H1 (cell line): Measurements from ENCODE around the gene RFX5. TPM values are rescaled to one million over a fixed set of nuclear protein-coding genes. Genes with fewer than 3 reads are reported as not detected.

ENCODE experiments used
- CTCF ChIA-PET: fragments of 300-600 bp; sonication (Branson Sonifier 250); formaldehyde crosslinking; loops from one replicate; lab custom pipeline; 2021; ENCODE audit not compliant: partially characterized antibody; lab: Charles Lee
- POLR2A ChIA-PET: fragments of 300-600 bp; sonication (Branson Sonifier 250); formaldehyde crosslinking; loops from one replicate; lab custom pipeline; 2021; ENCODE audit warnings: inconsistent platforms; ENCODE audit not compliant: partially characterized antibody; lab: Charles Lee
- DNase-seq, 2 experiments: peaks; one replicate each; pipeline versions ENCODE4 v3.0.0 to v3.0.0-alpha.2; 2010 to 2022; ENCODE audit warnings: low spot score in 2 of 2, low read depth in 1 of 2, mixed read lengths in 1 of 2
- FAIRE-seq: peaks from 2 replicates; lab custom pipeline; 2011; peaks lifted over from hg19 to GRCh38; lab: Jason Lieb, UNC
- H2AFZ ChIP-seq: 2 replicates; pipeline ENCODE4 v1.8.1; 2012; ENCODE audit warnings: low read length, inconsistent platforms
- H2AK5ac ChIP-seq: 2 replicates; pipeline ENCODE4 v1.6.1; 2013; ENCODE audit warnings: low read depth, low read length
- H2BK120ac ChIP-seq: replicated peaks from 2 replicates; pipeline ENCODE3; 2013; ENCODE audit warnings: low read depth, low read length, inconsistent platforms
- H2BK12ac ChIP-seq: 2 replicates; pipeline ENCODE4 v1.6.1; 2013; ENCODE audit warnings: low read depth, low read length
- H2BK15ac ChIP-seq: 2 replicates; pipeline ENCODE4 v1.6.1; 2013; ENCODE audit warnings: low read length
- H2BK20ac ChIP-seq: 2 replicates; pipeline ENCODE4 v1.6.1; 2013; ENCODE audit warnings: low read length
- H2BK5ac ChIP-seq: 2 replicates; pipeline ENCODE4 v1.6.1; 2013; ENCODE audit warnings: low read depth, low read length
- H3K14ac ChIP-seq: 2 replicates; pipeline ENCODE4 v1.6.1; 2013; ENCODE audit warnings: inconsistent platforms; ENCODE audit not compliant: insufficient read length
- H3K18ac ChIP-seq: 2 replicates; pipeline ENCODE4 v1.6.1; 2013; ENCODE audit warnings: low read length; ENCODE audit errors: extremely low read depth
- H3K23ac ChIP-seq: 2 replicates; pipeline ENCODE4 v1.6.1; 2013; ENCODE audit warnings: inconsistent platforms; ENCODE audit not compliant: insufficient read length
- H3K23me2 ChIP-seq: 2 replicates; pipeline ENCODE4 v1.6.1; 2013; ENCODE audit warnings: low read depth, low read length
- H3K27ac ChIP-seq: 2 replicates; pipeline ENCODE4 v1.6.1; 2011; ENCODE audit warnings: low read depth, low read length, inconsistent platforms
- H3K27me3 ChIP-seq, 4 experiments: replicated peaks in 1 of 4; 1 replicate in 1 of 4; 2 replicates in 3 of 4; pipeline versions ENCODE4 v1.6.1 to v1.8.1; 2011 to 2013; ENCODE audit warnings: low read length in 3 of 4, mild to moderate bottlenecking in 3 of 4, inconsistent platforms in 2 of 4, mixed read lengths in 2 of 4, moderate library complexity in 1 of 4; ENCODE audit not compliant: control insufficient read depth in 3 of 4, insufficient read depth in 3 of 4; ENCODE audit errors: extremely low read depth in 1 of 4
- H3K36me3 ChIP-seq, 4 experiments: 2 replicates each; pipeline versions ENCODE4 v1.6.1 to v1.8.1; 2011 to 2013; ENCODE audit warnings: mild to moderate bottlenecking in 4 of 4, low read length in 3 of 4, moderate library complexity in 2 of 4, control low read depth in 1 of 4, inconsistent platforms in 1 of 4; ENCODE audit not compliant: insufficient read depth in 4 of 4, control insufficient read depth in 2 of 4
- H3K4ac ChIP-seq: replicated peaks from 2 replicates; pipeline ENCODE3; 2013; ENCODE audit warnings: low read length, low read depth, mixed read lengths, inconsistent platforms; ENCODE audit not compliant: insufficient read length
- H3K4me1 ChIP-seq, 4 experiments: replicated peaks in 1 of 4; 1 replicate in 1 of 4; 2 replicates in 3 of 4; pipeline versions ENCODE4 v1.6.1 to v1.8.1; 2011 to 2013; ENCODE audit warnings: low read length in 3 of 4, inconsistent platforms in 2 of 4, mixed read lengths in 1 of 4; ENCODE audit not compliant: insufficient read depth in 4 of 4, control insufficient read depth in 3 of 4
- H3K4me2 ChIP-seq, 2 experiments: 2 replicates each; pipeline versions ENCODE4 v1.6.1 to v1.8.1; 2011 to 2013; ENCODE audit warnings: low read depth in 2 of 2, low read length in 2 of 2, control low read depth in 1 of 2, inconsistent platforms in 1 of 2, mild to moderate bottlenecking in 1 of 2; ENCODE audit not compliant: insufficient read depth in 1 of 2
- H3K4me3 ChIP-seq, 4 experiments: fragments of 200-600, 300-600 bp in 1 of 4; sonication (generic), shearing (Covaris generic), sonication (Bioruptor Twin) in 1 of 4; 2 replicates each; pipeline versions ENCODE4 v1.5.1 to v1.8.1; 2011 to 2016; ENCODE audit warnings: low read length in 4 of 4, low read depth in 3 of 4, control low read depth in 2 of 4, inconsistent platforms in 2 of 4, mild to moderate bottlenecking in 2 of 4, mixed read lengths in 1 of 4, moderate library complexity in 1 of 4; ENCODE audit not compliant: insufficient read depth in 2 of 4; ENCODE audit errors: extremely low read depth in 1 of 4
- H3K56ac ChIP-seq: replicated peaks from 2 replicates; pipeline ENCODE3; 2013; ENCODE audit warnings: low read depth, mild to moderate bottlenecking, mixed read lengths, low read length, inconsistent platforms; ENCODE audit not compliant: insufficient read length
- H3K79me1 ChIP-seq: 2 replicates; pipeline ENCODE4 v1.6.1; 2013; ENCODE audit warnings: low read depth, low read length, control low read depth
- H3K79me2 ChIP-seq, 2 experiments: 2 replicates each; pipeline versions ENCODE4 v1.6.1 to v1.8.1; 2012 to 2013; ENCODE audit warnings: low read length in 2 of 2, mild to moderate bottlenecking in 2 of 2, inconsistent platforms in 1 of 2; ENCODE audit not compliant: insufficient read depth in 2 of 2, control insufficient read depth in 1 of 2
- H3K9ac ChIP-seq, 4 experiments: replicated peaks in 1 of 4; 1 replicate in 1 of 4; 2 replicates in 3 of 4; pipeline versions ENCODE4 v1.6.1 to v1.8.1; 2011 to 2013; ENCODE audit warnings: low read depth in 3 of 4, low read length in 3 of 4, control low read depth in 2 of 4, mild to moderate bottlenecking in 2 of 4, moderate library complexity in 2 of 4, inconsistent platforms in 1 of 4; ENCODE audit errors: extremely low read depth in 1 of 4
- H3K9me3 ChIP-seq, 2 experiments: 2 replicates each; pipeline versions ENCODE4 v1.6.1 to v1.8.1; 2012 to 2013; ENCODE audit warnings: mild to moderate bottlenecking in 2 of 2, moderate library complexity in 2 of 2, control low read depth in 1 of 2, inconsistent platforms in 1 of 2, low read depth in 1 of 2, low read length in 1 of 2, mixed read lengths in 1 of 2; ENCODE audit not compliant: insufficient read depth in 2 of 2
- H4K20me1 ChIP-seq, 2 experiments: replicated peaks in 1 of 2; 2 replicates each; pipeline versions ENCODE3 to v1.8.1; 2011 to 2013; ENCODE audit warnings: inconsistent platforms in 2 of 2, low read length in 2 of 2, mild to moderate bottlenecking in 1 of 2; ENCODE audit not compliant: insufficient read depth in 2 of 2, control insufficient read depth in 1 of 2
- H4K5ac ChIP-seq: 2 replicates; pipeline ENCODE4 v1.6.1; 2013; ENCODE audit warnings: low read length, low read depth, mixed read lengths, inconsistent platforms; ENCODE audit not compliant: insufficient read length
- H4K8ac ChIP-seq: 2 replicates; pipeline ENCODE4 v1.8.0; 2013; ENCODE audit warnings: mild to moderate bottlenecking, moderate library complexity, low read length, inconsistent platforms; ENCODE audit not compliant: insufficient read depth; ENCODE audit errors: extremely low read depth
- H4K91ac ChIP-seq: replicated peaks from 2 replicates; pipeline ENCODE3; 2013; ENCODE audit warnings: low read length, mixed read lengths, inconsistent platforms; ENCODE audit not compliant: insufficient read length
- CHD1 ChIP-seq: IDR thresholded peaks from 2 replicates; pipeline ENCODE4 v1.6.1; 2012; ENCODE audit warnings: low read depth, low read length, improper control_type of control experiment
- EZH2 ChIP-seq: fragments of 200-600 bp; sonication (generic); IDR thresholded peaks from 2 replicates; pipeline ENCODE4 v1.7.1; 2012; ENCODE audit warnings: low read depth, mild to moderate bottlenecking, moderate library complexity, low read length, inconsistent platforms; ENCODE audit not compliant: severe bottlenecking
- GTF2F1 ChIP-seq: IDR thresholded peaks from 2 replicates; pipeline ENCODE4 v1.6.1; 2012; ENCODE audit warnings: low read depth, low read length, improper control_type of control experiment, borderline replicate concordance
- KDM4A ChIP-seq: IDR thresholded peaks from one replicate; pipeline ENCODE4 v1.7.1; 2012; ENCODE audit warnings: low read depth, mild to moderate bottlenecking, moderate library complexity, low read length, inconsistent platforms; ENCODE audit not compliant: severe bottlenecking
- KDM5A ChIP-seq: fragments of 200-600 bp; IDR thresholded peaks from 2 replicates; pipeline ENCODE4 v1.7.1; 2012; ENCODE audit warnings: mild to moderate bottlenecking, low read length, inconsistent platforms, mixed read lengths
- PHF8 ChIP-seq: fragments of 200-600 bp; sonication (generic); conservative IDR thresholded peaks from 2 replicates; pipeline ENCODE4 v1.7.1; 2012; ENCODE audit warnings: low read depth, mild to moderate bottlenecking, inconsistent platforms, low read length, moderate library complexity
- RAD21 ChIP-seq, 2 experiments: IDR thresholded peaks in 1 of 2; conservative IDR thresholded peaks in 1 of 2; 2 replicates each; pipeline ENCODE4 v1.6.1; 2011; ENCODE audit warnings: low read depth in 2 of 2, low read length in 2 of 2, improper control_type of control experiment in 1 of 2, inconsistent platforms in 1 of 2, mild to moderate bottlenecking in 1 of 2, moderate library complexity in 1 of 2
- RNF2 ChIP-seq: fragments of 200-900, 300-1000 bp; sonication (generic); IDR thresholded peaks from 2 replicates; pipeline ENCODE4 v1.7.1; 2016; ENCODE audit warnings: borderline replicate concordance, low read depth, mild to moderate bottlenecking, antibody characterized with exemption, low read length; ENCODE audit not compliant: poor library complexity, severe bottlenecking; ENCODE audit errors: missing control alignments
- SUZ12 ChIP-seq: fragments of 200-600 bp; sonication (generic); IDR thresholded peaks from 2 replicates; pipeline ENCODE4 v1.6.1; 2012; ENCODE audit warnings: mild to moderate bottlenecking, inconsistent platforms, low read length, moderate library complexity, mixed read lengths
- YY1 ChIP-seq: IDR thresholded peaks from 2 replicates; pipeline ENCODE4 v1.6.1; 2011; ENCODE audit warnings: low read depth, mild to moderate bottlenecking, low read length
- WGBS, 2 experiments: shearing (Covaris generic) in 1 of 2; methylation state at CpG; one replicate each; pipeline versions ENCODE4 v1.1.6 to v1.1.7; 2013 to 2015; ENCODE audit warnings: low lambda C conversion rate in 2 of 2, mixed read lengths in 2 of 2, inconsistent platforms in 1 of 2, low coverage in 1 of 2, missing lambda C conversion rate in 1 of 2; ENCODE audit not compliant: insufficient replicate concordance in 2 of 2, insufficient coverage in 1 of 2, insufficient read length in 1 of 2; ENCODE audit errors: extremely low coverage in 1 of 2, missing lambda C conversion rate in 1 of 2; 5-methylcytosine and 5-hydroxymethylcytosine counted together
- polyA plus RNA-seq, 7 experiments: library from polyadenylated mRNA; depleted of rRNA in 3 of 7; stranded (reverse) in 5 of 7; unstranded in 2 of 7; fragments of >200 nt in 5 of 7; fragments of 200-250 nt in 2 of 7; gene quantifications; 1 replicate in 5 of 7; 2 replicates in 1 of 7; 4 replicates in 1 of 7; pipeline versions ENCODE4 v1.2.1 to v1.2.3, GENCODE V29; 2011 to 2013; ENCODE audit warnings: missing spikeins in 2 of 7, mixed read lengths in 2 of 7
- total RNA-seq: library from RNA; stranded (reverse); fragmentation: NEBNext Ultra II Directional; extraction: Animal tissue kit (Norgen Biotek cat#: 25700); gene quantifications from 2 replicates; pipeline ENCODE4 v1.2.1, GENCODE V29; 2021

Gene RFX5
- total and polyA plus RNA-seq, 2 of the 8 experiments (the other 6 are each of a cell fraction or from before 2014, with no cell fraction given) = 27.8 to 59.7 TPM

- ChIA-PET CTCF (interaction anchor here (1.6 kb wide), 1 partner anchor 25 kb away, joined by 4 read pairs; no protein-coding TSS in a partner anchor), POLR2A (interaction anchor here (1.0 to 8.6 kb wide), 12 partner anchors 10 to 65 kb away, joined by 3 to 102 read pairs (median 9); partner anchors contain the start of genes PI4KB, PSMB4, SELENBP1 and ZNF687)
- H4K8ac ChIP-seq = peak overlapping the region; percentile 84
- peaks cover 4 to 14% (median 12%) of the 10 kb centered on the region in 4 experiments; a peak in 5 of 7 replicates for H3K4me1 ChIP-seq
- peak overlapping the region; percentile 63 for H3K56ac ChIP-seq
- WGBS, 2 experiments = 54% methylated on average over 7 of the region's 7 CpGs; no CpG with 5 or more reads in 1 of the 2 experiments
- H3K18ac ChIP-seq = peak overlapping the region; percentile 51; the same call in 1 of the 2 replicates
- FAIRE-seq (no peak), DNase-seq (no peak)
- H2AK5ac ChIP-seq = peak overlapping the region; percentile 89; the same call in 1 of the 2 replicates
- H3K27ac ChIP-seq = peak overlapping the region; percentile 99
- H3K36me3 ChIP-seq = peaks cover 19 to 36% (median 29%) of the 10 kb centered on the region in 4 experiments
- H3K9me3 ChIP-seq = no peaks in the 10 kb centered on the region
- peaks cover 5% of the 10 kb centered on the region for H3K23me2 ChIP-seq
- H3K79me1 ChIP-seq = peaks cover 6% of the 10 kb centered on the region
- no peaks in the 10 kb centered on the region for H3K27me3 ChIP-seq
- peaks cover 0 to 2% of the 10 kb centered on the region in 2 experiments for H4K20me1 ChIP-seq
- H3K4me2 ChIP-seq = peak overlapping the region; percentile 75 to 86
- H3K9ac ChIP-seq = peak overlapping the region; percentile 80 to 98 (median 94)
- H2BK5ac ChIP-seq = peak overlapping the region; percentile 100
- peaks cover 3 to 10% of the 10 kb centered on the region in 2 experiments; a peak in 3 of 4 replicates for H3K79me2 ChIP-seq
- no peak overlapping the region for H3K14ac ChIP-seq
- H3K23ac ChIP-seq = no peak overlapping the region
- peak overlapping the region; percentile 5 for H4K91ac ChIP-seq
- H2AFZ ChIP-seq = no peak overlapping the region
- H2BK20ac ChIP-seq = no peak overlapping the region
- peak overlapping the region; percentile 18 for H2BK120ac ChIP-seq
- H4K5ac ChIP-seq = peak overlapping the region; percentile 55
- peak overlapping the region; percentile 28 for H3K4ac ChIP-seq
- peak overlapping the region; percentile 18; the same call in 1 of the 2 replicates for H2BK12ac ChIP-seq
- H2BK15ac ChIP-seq = 0 out of 2 replicates have a peak overlapping the region, but pooled peaks have one; percentile 23
- peak overlapping the region; percentile 61 to 76 (median 66) for H3K4me3 ChIP-seq
- TF ChIP-seq CHD1 (no peak), EZH2 (no peak), SUZ12 (no peak), KDM5A (no peak), KDM4A (no peak), RNF2 (no peak), YY1 (no peak), GTF2F1 (no peak), PHF8 (no peak), RAD21 (IDR thresholded peaks at IDR 0.05 in 1 of 2, conservative IDR thresholded peaks at IDR 0.05 in 1 of 2; ENCODE audit: low read depth in 2 of 2, low read length in 2 of 2) (peak in 1 of 2 experiments; percentile 18; a peak in 1 of 4 replicates)
Observed at GRCh38 chr1:151346082-151346768, 827 bp downstream of the RFX5 start.
